Measurements from ENCODE around the gene FAAP100.
A peak's percentile ranks its signal among the peaks of the same experiment; 100 is the strongest.
"Not testable (repeated sequence)": the region's sequence is repeated elsewhere in the genome, so short reads cannot be mapped to it uniquely, and the experiment has no call there.

The FAAP100 gene

GRCh38 chr17:81537343-81537855 lies 14.8 kb downstream of the FAAP100 start:
- DNase-seq, result peak; percentile 42 to 64

- DNase-seq, result no peak
These were observed 15.6 kb downstream of the FAAP100 start for GRCh38 chr17:81536299-81537290.

- no peak for DNase-seq
These were observed 16.5 kb downstream of the FAAP100 start for GRCh38 chr17:81535480-81536298.

DNA sequence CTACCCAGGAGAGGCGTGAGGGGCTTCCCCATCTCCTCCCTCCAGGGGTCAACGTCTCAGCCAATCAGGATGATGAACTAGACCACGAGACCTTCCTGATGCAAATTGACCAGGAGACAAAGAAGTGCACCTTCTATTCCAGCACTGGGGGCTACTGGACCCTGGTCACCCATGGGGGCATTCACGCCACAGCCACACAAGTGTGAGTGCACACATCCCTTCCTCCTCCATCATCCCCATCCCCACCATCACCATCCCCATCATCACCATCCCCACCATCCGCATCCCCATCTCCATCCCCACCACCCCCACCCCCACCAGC lies 17.2 kb downstream of the FAAP100 start:
- no peak for DNase-seq

GRCh38 chr17:81534157-81535006 lies 17.8 kb downstream of the FAAP100 start:
- no peak for DNase-seq

DNA sequence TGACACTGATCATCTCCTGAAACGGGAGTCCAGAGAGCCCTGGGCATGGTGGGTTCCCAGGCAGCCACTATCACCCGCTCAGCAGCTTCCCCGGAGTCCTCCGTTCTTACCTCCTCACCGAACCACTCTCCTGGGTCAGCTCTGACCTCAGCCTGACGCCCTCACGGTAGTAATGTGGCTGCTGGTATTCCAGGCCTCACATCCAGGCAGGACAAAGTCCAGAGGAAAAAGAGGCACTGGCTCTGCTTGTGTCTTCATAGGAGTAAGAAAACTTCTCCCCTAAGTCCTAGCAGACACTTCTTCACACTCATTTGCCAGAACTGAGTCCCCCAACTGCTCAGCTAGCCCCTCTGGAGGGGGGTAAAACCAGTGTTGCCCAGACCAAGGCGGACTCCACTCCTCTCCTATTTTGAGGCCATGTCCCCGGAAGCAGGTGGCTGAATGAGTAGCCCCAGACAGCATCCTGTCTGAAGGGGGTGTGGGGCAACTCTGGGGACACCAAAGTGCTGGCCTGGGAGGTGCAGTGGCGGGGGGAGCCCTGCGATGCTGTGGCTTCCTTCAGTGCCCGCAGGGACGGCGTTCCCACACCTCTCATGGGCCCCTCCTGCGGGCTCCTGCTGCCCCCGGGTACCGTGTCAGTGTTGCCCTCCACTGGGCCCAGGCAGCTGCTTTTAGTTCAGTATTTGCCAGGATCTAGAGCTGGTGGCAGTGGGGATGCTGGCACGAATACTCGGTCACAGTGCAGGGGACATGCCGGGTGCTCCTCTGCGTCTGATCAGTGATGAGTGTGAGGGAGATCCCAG lies 18.6 kb downstream of the FAAP100 start:
- no peak for DNase-seq

GRCh38 chr17:81532490-81533287 lies 19.5 kb downstream of the FAAP100 start:
- DNase-seq, result no peak

- DNase-seq, result not testable (repeated sequence)
These were observed 20.2 kb downstream of the FAAP100 start for GRCh38 chr17:81531998-81532404.

GRCh38 chr17:81531013-81531412 lies 21.1 kb downstream of the FAAP100 start:
- DNase-seq, result not testable (repeated sequence)

DNA sequence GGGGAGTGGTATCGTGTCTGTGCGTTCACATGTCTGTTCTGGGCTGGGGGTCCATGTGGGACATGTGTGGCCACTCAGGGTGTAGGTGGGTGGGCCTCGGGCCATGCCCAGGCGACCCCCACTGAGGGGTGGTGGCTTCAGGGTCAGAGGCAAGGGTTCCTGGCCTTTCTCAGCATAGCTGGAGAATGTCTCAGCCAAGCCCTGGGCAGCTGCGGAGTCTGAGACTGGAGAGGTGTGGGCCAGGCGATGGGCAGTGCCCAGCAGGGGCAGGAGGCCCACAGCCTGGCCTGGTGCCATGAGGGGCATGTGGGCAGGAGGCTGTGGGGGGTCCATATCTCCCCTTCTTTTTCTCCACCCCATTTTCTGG lies 22.7 kb downstream of the FAAP100 start:
- no peak for DNase-seq

- no peak for DNase-seq
These were observed 23.3 kb downstream of the FAAP100 start for GRCh38 chr17:81528651-81529436.

- DNase-seq, result no peak
These were observed 23.8 kb downstream of the FAAP100 start for GRCh38 chr17:81528384-81528650.

- no peak for DNase-seq
These were observed 24.4 kb downstream of the FAAP100 start, which contains the start of gene FSCN2 for GRCh38 chr17:81527591-81528383. TSS of gene FSCN2 (plus strand) at chr17:81528377. CDS start at chr17:81528532, 155 bp downstream.

GRCh38 chr17:81526662-81527571 lies 25.2 kb downstream of the FAAP100 start:
- no peak for DNase-seq

DNA sequence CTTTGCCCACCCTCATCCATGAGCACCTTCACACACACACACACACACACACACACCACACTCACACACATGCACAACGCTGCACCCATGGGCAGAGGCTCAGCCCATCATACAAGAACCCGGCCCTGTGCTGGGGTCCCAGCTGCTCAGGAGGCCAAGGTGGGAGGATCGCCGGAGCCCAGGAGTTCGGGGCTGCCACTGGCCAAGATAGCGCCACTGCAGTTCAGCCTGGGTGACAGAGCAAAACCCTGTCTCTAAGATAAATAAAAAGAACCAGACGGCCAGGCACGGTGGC lies 27.3 kb downstream of the FAAP100 start:
- DNase-seq, result no peak

DNA sequence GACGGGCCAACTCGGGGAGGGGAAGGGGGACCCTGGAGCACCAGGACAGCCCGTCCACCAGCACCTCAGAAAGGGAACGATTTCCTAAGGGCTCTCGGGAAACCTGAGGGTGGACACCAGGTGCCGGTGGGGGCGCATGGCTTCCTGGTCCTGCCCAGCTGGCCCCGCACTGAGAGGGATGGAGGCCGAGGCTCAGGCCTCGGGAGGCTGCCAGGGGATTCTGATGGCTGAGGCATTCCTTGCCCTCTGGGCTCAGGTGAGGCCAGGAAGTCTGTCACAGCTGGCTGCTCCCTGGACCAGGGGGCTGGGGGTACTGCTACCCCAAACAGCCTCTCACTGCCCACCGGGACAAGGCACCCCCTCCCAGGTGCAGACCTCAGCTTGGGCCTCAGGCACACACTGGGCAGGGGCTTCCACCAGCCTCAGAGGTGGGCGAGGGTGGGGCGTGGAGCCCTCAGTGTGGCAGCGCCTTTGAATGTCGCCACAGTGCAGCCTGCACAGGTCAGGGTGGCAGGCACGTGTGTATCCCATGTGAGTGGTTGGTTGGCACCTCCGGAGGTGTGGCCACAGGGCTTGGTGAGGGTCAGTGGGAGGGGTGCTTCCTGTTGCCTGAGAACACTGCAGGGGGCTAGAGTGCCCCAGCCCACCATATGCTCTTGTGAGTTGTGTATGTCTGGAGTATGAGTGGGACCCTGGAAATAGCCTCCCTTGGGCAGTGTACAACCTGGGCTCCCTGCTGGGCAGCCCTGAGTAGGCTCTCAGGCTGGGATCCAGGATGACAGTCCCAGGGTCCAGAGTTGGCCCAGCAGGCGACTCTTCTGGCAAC lies 27.9 kb downstream of the FAAP100 start:
- no peak for DNase-seq

DNA sequence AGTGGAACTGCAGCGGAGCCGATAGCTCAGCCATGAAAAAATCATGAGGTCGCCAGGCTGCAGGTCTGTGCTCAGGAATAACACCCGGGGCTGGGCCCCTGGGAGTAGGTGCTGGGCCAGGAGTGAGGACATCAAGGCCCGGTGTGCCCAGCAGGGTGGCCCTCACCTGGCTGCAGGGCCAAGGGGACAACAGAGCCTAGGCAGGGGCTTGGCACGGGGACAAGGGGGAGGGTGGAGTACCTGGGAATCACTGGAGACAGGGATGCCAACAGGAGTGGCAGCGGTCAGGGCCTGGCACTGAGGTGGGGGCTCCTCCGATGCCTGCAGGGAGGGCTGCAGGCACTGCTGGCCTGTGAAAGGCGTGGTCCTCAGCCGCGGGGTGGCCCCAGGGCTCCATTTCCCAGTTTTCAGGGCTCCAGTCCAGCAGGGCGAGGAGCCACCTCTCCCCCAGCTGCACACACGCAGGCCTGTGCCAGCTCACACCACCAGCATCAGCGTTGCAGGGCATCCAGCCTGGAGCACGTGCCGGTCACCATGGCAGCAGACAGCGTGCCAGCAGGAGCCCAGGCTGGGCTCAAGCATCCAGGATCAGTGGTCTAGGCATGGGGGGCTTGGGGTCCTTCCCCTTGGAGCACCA lies 28.6 kb downstream of the FAAP100 start:
- DNase-seq, result no peak

All from CD4-positive, alpha-beta T cell treated with Interleukin-1 beta for 1 hour (primary cell).